MV-4-11 (cell line): ENCODE data around the gene BMPER.

Source experiments
- DNase-seq: peaks from one replicate; lab custom pipeline; 2025; lab: John Stamatoyannopoulos, UW

BMPER gene

DNA sequence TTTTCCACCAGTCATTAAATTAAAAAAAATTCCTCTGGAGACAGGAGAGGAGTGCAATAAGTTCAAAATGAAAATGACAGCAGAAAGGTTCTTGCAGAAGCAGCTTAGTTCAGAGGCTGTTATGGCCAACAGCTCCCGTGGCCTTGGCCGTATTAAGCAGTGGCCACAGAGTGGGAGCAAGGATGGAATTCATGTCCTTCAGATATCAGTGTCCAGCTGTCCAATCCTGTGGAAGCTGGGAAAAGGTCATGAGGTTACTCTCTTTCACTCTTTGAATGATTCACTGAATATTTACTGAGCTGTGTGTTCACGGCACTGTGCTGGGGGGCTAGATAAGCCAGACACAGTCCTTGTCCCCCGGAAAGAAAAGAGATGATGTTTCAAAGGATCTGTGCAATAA is 231.8 kb downstream of the BMPER start:
- no peak for DNase-seq

DNA sequence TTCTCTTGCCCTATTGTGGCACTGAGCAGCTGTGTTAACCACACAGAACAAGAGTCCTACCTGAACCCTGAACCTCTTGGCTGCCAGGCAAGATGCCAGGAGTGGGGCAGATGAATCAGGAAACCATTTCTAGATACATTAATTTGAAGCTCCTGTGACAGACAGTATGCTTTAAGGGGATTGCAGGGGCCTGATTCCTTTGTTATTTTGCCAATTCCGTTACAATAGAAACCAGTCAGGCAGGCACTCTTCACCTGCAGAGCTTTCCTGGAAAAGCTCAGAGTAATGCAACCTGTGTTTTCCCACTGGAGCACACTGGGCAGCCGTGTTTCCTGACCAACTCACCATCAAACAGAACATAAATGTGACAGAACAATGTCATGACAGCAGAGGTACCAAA is 233.1 kb downstream of the BMPER start:
- no peak for DNase-seq

DNA sequence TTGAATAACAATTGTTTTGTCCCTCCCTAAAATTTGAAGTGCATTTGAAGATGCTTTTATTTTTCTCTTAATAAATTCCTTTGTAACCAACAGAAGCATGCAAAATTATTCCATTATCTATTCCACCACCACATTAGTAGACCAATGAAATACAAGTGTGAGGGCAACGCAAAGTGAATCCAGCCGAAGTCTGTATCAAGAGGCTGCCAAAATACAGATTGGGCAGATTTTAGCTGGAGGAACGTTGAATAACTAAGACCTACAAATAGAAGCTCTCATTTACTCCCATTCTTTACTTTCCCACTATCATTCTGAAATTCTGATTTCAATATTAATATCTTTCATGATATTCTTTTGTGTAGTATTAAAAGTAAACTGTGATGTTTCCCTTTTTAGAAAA is 233.7 kb downstream of the BMPER start:
- DNase-seq: no peak

DNA sequence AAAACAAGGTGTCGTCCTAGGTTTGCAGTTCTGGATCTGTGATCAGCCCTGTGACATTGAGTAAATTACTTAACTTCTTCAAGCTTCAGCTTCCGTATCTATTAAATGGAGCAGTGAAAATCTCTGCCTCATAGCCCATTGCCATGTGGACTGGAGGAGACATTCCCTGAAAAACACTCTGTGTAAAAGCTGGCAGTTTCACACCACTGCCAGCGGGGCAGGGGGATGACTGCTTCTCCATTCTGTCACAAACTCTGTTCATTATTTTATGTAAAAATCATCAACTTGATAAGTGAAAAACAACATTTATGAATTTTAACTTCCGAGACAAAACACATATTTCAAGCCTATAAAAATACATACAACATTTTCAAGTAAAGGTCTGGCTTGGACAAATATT is 234.7 kb downstream of the BMPER start:
- DNase-seq: no peak

DNA sequence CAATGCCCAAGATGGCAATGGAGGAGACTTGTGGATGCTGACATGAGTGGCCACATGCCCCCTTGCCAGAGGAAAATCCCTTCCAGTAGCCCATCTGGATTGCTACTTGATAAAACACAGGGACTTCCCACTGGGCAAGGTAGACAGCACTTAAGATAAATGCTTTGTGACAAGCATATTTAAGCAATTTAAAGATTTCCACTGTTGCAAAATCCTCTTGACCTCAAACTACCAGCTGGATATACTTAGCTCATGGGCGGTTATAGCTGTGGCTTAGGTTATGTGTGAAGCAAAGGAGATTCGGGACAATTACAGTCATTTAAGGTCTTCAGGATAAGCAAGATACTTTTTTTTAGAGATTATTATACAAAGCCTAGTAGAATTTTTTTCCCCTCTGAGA is 238.1 kb downstream of the BMPER start:
- DNase-seq: peak; percentile 95

DNA sequence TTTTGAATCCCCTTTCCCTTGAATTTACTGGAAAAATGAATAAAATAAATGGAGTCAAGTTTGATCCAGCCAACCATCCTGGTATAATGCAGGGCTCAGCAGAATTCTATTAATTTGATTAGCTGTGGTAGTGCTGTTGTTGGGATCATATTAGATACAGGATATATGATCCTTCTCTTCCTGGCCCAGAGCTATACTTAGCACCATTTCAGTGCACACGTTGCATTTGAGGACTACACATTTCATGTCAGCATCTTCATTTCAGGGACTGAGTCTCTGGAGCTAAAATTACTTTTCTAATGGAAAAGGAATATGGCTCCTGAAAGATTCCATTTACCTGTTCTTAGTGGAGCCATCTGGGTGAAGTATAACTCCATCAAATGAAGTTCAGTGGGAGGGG is 240.3 kb downstream of the BMPER start:
- no peak for DNase-seq

DNA sequence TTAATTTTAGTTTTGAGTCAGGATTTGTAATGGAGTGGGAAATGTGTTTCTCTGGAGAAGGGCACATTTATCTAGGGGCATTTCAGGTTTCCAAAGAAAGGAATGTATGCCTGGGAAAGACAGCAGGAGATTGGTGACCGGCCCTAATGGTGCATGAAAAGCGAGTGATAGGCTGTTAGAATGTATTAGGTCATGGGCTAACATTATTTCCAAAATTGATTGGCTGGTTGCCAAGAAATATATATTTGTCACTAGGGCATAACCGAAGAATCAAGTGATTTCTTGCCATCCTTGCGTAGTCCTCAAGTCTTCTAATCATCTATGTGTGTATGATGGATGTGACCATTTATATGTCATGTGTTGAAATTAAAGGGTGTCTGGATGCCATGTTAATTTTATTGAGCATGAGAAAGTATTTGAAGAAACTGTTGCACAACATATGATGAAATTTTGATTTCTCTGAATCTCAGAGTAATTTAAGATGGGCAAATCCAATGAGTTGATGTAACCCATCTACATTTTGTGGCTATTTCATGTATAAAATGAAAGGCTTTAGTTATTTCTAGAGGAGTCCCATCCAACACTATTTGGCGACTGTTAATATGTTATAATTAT is 248.4 kb downstream of the BMPER start:
- peak; percentile 47 for DNase-seq

DNA sequence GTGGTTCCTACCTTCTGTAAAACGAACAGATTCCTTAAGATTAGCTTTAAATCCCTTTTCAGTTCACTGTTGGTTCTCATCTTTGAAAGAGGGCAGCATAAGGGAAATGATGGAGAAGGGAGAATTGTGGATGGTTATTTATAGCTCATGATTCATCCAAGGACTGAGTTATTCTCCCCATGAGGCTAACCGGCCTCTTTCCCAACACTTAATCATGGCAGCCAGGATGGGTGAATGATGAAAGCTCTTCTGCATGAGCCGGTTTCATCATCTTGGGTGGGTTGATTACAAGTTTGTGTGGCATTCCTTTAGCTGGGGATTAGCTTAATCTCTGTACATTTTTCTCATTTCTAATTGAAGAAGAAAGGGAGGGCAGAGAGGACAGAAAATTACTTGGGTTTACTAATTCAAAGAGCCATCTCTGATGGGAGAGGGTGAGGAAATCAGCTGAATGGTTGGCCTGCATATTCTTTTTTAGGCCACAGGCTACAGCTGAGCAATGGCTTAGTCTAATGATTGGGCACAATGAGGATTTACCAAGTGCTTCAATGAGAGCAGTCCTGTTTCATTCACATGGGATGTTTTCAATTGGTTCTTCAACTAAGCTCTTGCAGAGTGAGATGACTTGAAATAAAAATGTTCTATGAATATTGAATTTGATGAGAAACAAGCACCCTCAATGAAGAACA is 250.0 kb downstream of the BMPER start:
- DNase-seq: peak; percentile 98

DNA sequence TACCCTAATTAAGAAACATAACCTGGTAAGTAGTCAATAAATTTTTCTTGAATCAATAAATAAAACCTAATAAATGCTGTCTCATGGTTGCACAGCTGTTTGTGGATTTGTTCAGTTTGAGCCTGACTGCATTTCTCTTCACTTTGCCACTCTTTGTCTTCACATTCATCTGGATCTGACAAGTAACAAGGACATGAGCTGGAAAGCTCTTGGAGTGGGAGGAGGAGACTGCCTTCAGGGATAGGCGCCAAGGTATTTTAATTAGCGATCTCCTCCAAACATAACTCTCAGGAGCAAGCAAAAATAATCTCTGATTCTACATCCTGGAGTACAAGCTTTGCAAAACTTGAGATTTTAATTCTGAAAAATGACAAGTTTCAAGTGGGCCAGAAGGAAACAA is 251.0 kb downstream of the BMPER start:
- DNase-seq: no peak

DNA sequence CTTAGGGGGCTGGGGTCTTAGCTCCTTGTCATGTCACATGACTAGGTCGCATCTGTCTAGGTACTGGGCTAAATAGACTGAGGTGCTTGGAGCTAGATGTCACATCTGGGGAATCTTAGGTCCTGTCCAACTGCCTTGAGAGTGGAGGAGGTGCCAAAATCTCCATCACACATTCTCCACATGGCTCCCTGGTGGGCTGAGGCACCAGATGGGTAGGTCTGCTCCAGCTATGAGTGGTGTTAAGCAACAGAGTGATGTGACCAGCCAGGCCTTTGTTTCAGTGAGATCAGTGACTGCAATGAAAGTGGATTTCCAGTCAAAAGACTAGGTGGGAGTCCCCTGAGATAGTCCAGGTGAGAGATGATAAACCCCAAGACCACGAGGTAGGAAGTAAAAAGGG is 251.8 kb downstream of the BMPER start:
- no peak for DNase-seq

DNA sequence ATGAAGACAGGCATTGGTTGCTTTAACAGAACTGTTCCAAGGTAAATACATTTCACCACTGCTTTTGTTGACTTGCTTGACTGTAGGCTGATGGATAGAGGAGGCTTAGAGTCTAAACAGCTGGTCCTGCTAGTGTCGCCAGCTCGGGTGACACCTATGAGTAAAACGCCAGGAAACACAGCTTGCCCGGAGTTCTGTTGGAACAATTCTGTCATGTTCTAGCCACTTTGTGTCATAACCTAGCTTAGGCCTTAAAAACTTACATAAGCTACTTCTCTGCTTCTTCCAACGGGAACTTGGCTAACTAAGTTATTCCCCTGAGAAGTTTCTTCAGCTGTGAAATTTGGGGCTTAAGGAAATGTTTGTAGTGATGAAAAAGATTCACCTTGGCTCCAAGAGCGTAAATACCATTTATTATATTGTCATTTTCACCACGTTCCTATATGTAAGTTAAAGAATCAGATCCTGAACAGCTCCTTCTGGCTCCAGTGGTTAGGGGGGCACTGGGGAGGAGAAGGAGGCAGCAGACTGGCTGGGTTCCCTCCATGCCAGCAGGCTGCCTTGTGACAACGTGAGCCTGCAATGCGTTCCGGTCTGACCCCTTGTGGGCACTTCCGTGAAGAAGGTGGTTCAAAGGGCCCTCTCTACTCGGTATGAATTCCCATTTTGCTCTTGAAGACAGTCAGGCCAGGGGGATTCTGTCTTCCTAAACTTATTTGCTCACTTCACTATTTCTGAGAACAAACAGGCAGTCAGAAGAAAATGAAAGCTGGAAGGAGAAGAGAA is 253.2 kb downstream of the BMPER start:
- no peak for DNase-seq

DNA sequence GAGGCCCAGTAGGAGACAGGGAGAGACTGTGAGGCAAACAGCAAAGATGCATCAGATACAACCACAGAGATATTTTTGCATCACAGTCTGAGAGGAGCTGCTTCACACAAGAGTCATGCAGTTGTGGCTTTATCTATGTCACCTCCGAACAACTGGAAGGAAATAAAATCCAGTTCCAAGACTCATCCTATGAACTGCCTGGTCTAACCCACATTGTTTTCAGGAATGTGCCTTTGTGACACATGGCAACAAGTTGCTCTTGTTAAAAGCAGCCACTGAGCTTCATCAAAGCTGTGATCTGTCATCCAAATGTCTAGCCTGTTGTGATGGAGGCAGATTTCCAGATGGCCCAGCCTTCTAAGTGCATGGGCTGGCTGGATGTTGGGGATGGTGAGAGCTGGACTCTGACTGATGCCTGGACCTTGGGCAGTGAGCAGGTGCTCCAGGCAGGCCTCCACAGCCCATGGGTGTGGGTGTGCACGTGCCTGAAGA is 255.0 kb downstream of the BMPER start:
- no peak for DNase-seq

DNA sequence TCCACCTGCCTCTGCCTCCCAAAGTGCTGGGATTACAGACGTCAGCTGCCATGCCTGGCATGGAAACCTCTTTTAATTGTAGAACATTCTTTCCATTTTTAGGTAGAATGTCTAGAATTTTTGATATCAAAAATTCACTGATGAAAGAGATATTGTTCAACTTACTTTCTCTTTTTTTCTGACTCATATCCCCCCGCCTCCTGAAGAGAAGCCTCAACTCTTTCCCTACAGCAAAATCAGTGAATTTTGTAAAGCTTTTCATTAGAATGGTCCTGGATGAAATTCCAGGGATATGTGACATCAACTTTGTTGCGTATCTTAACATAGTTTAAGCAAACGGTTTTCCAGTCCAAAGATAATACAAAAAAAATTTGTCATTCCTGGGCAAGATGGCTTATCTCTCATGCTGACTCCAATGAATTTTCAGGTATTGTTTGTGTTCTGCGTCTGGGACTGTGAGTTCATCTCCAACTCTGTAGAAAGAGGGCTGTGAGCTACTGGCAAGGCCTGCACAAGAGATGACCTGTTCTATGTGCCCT is 256.8 kb downstream of the BMPER start:
- no peak for DNase-seq

DNA sequence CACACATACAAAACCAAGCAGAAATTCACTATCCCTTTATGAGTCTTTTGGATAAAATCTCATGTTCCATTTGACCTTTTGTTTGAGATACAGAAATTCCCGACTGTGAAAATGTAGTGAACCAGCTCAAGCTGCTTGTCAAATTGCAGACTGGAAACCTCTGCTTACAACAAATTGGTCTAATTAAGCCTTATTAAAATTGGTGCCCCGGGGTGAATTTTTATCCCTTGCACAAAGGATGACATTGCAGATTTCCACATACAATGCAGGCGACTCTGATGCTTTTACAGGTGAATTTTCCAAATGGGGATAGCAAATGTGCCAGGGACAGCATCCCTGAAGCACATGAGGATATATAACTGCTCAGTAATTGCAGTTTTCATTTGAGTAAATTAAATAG is 257.3 kb downstream of the BMPER start:
- no peak for DNase-seq

DNA sequence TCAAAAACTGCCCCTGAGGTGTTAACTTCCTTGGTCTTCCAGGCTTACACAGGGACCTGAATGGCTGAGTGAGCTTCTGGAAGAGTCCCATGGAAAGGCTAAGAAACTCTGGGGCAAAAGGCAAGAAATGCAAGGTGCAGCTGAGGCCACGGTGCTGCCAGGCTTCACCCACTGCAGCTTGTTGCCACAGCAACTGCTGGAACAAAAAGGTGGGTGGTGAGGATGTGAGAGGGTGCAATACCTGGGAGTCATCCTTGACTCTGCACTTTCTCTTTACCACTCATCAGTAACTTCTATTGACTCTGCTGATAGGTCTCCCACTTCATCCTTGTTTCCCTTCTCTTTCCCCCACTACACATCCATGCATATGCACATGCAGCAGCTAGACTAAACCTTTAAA is 258.6 kb downstream of the BMPER start:
- DNase-seq: no peak

DNA sequence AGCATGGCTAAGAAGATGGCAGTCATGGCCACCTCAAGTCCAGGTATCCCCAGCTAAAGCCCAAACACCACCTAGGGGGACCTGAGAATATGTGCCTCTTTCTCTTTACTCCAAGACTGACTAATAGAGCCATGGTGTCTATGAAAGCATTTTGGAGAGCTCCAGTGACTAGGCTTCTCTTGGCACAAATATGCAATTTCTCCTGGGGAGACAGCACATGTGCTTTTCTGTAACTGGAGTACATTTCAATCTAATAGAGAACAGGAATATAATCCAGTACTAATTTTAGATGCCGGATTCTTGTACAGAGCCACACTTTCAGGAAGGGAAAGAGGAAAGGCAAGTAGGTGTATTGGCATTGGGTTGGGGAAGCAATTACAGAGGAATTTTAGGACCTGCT is 260.1 kb downstream of the BMPER start:
- DNase-seq: no peak

DNA sequence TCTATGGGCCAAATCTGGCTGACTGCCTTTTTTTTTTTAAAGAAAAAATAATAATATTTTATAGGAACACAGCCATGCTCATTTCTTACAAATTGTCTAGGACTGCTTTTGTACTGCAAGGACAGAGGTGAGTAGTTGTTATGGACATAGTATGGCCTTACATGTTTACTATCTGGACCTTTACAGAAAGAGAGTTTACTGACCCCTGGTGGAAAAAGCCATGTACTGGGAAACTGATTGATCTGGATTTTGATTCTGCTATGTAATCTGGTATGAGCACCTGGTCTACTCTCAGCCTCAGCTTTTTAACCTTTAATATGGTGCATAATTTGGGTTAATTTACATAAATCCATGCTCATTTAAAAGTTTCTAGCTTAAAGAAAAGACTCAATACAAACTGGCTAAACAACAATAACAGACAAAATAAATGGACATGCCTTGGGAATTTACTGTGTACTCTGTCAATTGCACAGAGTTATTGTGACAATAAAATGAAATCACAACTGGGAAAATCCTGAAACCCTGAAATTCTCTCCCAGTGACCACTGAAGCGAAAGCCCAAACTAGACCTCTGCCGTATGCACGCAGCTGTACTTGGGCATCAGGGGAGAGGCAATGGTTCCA is 260.7 kb downstream of the BMPER start:
- DNase-seq: peak; percentile 43

DNA sequence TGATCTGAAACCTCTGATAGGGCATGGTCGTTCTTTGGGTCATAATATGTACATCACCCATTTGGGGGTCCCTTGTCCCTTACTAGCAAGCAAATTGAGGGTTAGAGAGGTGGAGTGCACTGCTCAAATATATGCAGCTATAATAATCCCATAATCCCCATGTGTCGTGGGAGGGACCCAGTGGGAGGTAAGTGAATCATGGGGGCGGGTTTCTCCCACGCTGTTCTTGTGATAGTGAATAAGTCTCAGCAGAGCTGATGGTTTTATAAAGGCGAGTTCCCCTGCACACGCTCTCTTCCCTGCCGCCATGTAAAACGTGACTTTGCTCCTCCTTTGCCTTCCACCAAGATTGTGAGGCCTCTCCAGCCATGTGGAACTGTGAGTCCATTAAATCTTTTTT is 262.7 kb downstream of the BMPER start:
- DNase-seq: no peak

DNA sequence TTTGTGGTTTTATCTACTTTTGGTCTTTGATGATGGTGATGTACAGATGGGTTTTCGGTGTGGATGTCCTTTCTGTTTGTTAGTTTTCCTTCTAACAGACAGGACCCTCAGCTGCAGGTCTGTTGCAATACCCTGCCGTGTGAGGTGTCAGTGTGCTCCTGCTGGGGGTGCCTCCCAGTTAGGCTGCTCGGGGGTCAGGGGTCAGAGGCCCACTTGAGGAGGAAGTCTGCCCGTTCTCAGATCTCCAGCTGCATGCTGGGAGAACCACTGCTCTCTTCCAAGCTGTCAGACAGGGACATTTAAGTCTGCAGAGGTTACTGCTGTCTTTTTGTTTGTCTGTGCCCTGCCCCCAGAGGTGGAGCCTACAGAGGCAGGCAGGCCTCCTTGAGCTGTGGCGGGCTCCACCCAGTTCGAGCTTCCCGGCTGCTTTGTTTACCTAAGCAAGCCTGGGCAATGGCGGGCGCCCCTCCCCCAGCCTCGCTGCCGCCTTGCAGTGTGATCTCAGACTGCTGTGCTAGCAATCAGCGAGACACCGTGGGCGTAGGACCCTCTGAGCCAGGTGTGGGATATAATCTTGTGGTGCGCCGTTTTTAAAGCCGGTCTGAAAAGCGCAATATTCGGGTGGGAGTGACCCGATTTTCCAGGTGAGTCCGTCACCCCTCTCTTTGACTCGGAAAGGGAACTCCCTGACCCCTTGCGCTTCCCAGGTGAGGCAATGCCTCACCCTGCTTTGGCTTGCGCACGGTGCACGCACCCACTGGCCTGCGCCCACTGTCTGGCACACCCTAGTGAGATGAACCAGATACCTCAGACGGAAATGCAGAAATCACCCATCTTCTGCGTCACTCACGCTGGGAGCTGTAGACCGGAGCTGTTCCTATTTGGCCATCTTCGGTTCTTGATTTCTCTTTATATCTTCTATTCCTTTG is 269.6 kb downstream of the BMPER start:
- DNase-seq: peak; percentile 56

DNA sequence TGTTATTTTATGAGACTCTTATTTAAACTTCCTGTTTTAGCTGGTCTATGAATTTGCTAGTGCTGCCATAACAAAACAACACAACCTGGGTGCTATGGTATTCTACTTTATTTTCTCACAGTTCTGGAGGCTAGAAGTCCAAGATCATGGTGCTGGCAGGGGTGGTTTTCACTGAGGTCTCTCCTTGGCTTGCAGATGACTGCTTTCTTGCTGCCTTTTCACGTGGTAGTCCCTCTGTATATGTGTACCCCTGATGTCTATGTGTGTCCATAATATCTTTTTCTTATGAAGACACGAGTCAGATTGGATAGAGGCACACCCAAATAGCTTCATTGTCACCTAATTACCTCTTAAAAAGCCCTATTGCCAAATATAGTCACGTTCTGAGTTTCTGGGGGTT is 270.5 kb downstream of the BMPER start:
- no peak for DNase-seq

DNA sequence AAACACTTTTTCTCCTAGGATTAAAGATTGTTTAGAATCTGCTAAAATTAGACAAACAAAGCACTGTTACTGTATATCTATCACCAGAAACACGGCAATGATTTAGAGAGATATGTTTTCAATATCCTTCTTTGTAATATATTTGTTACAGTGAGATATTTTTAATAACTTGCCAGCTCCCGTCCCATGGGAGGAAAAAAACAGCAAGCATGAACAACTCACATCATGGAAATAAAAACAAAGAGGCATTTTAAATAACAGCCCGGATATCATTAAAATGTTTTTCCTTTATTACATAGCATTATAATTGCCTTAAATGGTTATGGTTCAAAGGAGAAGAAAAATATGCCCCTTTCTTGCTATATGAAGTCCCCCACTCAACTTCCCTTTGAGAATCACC is 272.1 kb downstream of the BMPER start:
- DNase-seq: no peak
